Astrocyte (in vitro differentiated cells and primary cell): ENCODE results near the gene MYPN. TPM values are rescaled to one million over a fixed set of nuclear protein-coding genes. Genes with fewer than 3 reads are reported as not detected.
A peak's percentile ranks its signal among the peaks of the same experiment; 100 is the strongest.

Source experiments
- DNase-seq: peaks from one replicate; pipeline ENCODE4 v3.0.0-alpha.2; 2010; ENCODE audit warnings: low read depth
- FAIRE-seq: peaks from 2 replicates; lab custom pipeline; 2011; peaks lifted over from hg19 to GRCh38; lab: Jason Lieb, UNC
- H2AFZ ChIP-seq: 2 replicates; pipeline ENCODE4 v1.6.0; 2012; ENCODE audit warnings: low read depth, low read length, inconsistent platforms
- H3K27ac ChIP-seq: 2 replicates; pipeline ENCODE4 v1.5.1; 2011; ENCODE audit warnings: low read depth, low read length, inconsistent platforms
- H3K27me3 ChIP-seq: 2 replicates; pipeline ENCODE4 v1.6.0; 2011; ENCODE audit warnings: low read length, inconsistent platforms; ENCODE audit not compliant: insufficient read depth
- H3K36me3 ChIP-seq: 2 replicates; pipeline ENCODE4 v1.5.1; 2011; ENCODE audit warnings: low read length, inconsistent platforms; ENCODE audit not compliant: insufficient read depth
- H3K4me1 ChIP-seq: 2 replicates; pipeline ENCODE4 v1.5.1; 2011; ENCODE audit warnings: low read length, inconsistent platforms; ENCODE audit not compliant: insufficient read depth
- H3K4me2 ChIP-seq: 2 replicates; pipeline ENCODE4 v1.6.0; 2012; ENCODE audit warnings: low read length, inconsistent platforms
- H3K4me3 ChIP-seq: 2 replicates; pipeline ENCODE4 v1.5.1; 2011; ENCODE audit warnings: low read depth, mild to moderate bottlenecking, low read length, inconsistent platforms; ENCODE audit not compliant: insufficient read depth
- H3K79me2 ChIP-seq: 2 replicates; pipeline ENCODE4 v1.6.0; 2012; ENCODE audit warnings: mild to moderate bottlenecking, low read length, inconsistent platforms; ENCODE audit not compliant: insufficient read depth
- H3K9ac ChIP-seq: 2 replicates; pipeline ENCODE4 v1.6.0; 2012; ENCODE audit warnings: mild to moderate bottlenecking, low read length, inconsistent platforms
- H3K9me3 ChIP-seq: 2 replicates; pipeline ENCODE4 v1.5.1; 2012; ENCODE audit warnings: low read depth, mild to moderate bottlenecking, low read length, inconsistent platforms; ENCODE audit not compliant: insufficient read depth
- H4K20me1 ChIP-seq: 2 replicates; pipeline ENCODE4 v1.6.0; 2012; ENCODE audit warnings: low read length, inconsistent platforms; ENCODE audit not compliant: insufficient read depth
- H3K27ac Mint-ChIP-seq: one replicate; pipeline ENCODE4 v1.8.0; 2021; ENCODE audit warnings: mild to moderate bottlenecking, mixed read lengths; ENCODE audit not compliant: unreplicated experiment
- H3K27me3 Mint-ChIP-seq: one replicate; pipeline ENCODE4 v1.8.0; 2021; ENCODE audit warnings: low read depth, mixed read lengths; ENCODE audit not compliant: unreplicated experiment
- H3K36me3 Mint-ChIP-seq: one replicate; pipeline ENCODE4 v1.8.0; 2021; ENCODE audit warnings: low read depth, mixed read lengths; ENCODE audit not compliant: unreplicated experiment
- H3K4me1 Mint-ChIP-seq: one replicate; pipeline ENCODE4 v1.8.0; 2021; ENCODE audit warnings: low read depth, mixed read lengths; ENCODE audit not compliant: unreplicated experiment
- H3K4me3 Mint-ChIP-seq: one replicate; pipeline ENCODE4 v1.8.0; 2021; ENCODE audit warnings: mild to moderate bottlenecking, moderate library complexity, mixed read lengths; ENCODE audit not compliant: unreplicated experiment
- H3K9me3 Mint-ChIP-seq: one replicate; pipeline ENCODE4 v1.8.0; 2021; ENCODE audit warnings: mild to moderate bottlenecking, mixed read lengths; ENCODE audit not compliant: unreplicated experiment
- EZH2 ChIP-seq: IDR thresholded peaks from 2 replicates; pipeline ENCODE4 v1.6.1; 2012; ENCODE audit warnings: mild to moderate bottlenecking, low read length, inconsistent platforms; ENCODE audit not compliant: insufficient read depth
- total RNA-seq: library from RNA; stranded (reverse); gene quantifications from 2 replicates; pipeline ENCODE4 v1.2.1, GENCODE V29; 2021
- TF ChIP-seq, protein P1 (sequence below): IDR thresholded peaks from 2 replicates; pipeline ENCODE4 v1.5.1; 2011; ENCODE audit warnings: low read depth, mild to moderate bottlenecking, inconsistent platforms, low read length, moderate library complexity; ENCODE audit not compliant: insufficient read depth

Gene MYPN
- total RNA-seq, 1 donor from 2014 or later: 0.11 TPM

DNA sequence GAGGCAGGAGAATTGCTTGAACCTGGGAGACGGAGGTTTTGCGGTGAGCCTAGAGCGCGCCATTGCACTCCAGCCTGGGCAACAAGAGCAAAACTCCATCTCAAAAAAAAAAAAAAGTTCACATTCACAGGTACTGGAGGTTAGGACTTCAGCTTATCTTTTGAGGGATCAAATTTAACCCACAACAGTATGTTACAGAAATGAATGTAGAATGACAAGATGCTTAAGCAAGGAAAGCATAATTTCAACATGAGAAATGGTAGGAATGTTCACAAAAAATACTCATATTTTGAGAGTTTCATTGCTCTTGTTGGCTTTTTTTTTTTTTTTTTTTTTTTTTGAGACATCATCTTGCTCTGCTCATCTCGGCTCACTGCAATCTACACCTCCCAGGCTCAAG lies 32.3 kb upstream of the MYPN start:
- Histone ChIP-seq H3K4me2 (no peak overlapping the region), H3K4me1 (peaks cover 5% of the 10 kb centered on the region), H3K9me3 (no peaks in the 10 kb centered on the region), H2AFZ (no peak overlapping the region), H3K4me3 (no peak overlapping the region), H3K27ac (no peak overlapping the region), H3K36me3 (no peaks in the 10 kb centered on the region), H3K27me3 (no peaks in the 10 kb centered on the region), H4K20me1 (peaks cover 21% of the 10 kb centered on the region), H3K9ac (no peak overlapping the region), H3K79me2 (peaks cover 30% of the 10 kb centered on the region)
- Mint-ChIP-seq H3K4me3 (no peak overlapping the region), H3K9me3 (no peaks in the 10 kb centered on the region), H3K27me3 (no peaks in the 10 kb centered on the region), H3K4me1 (peaks cover 3% of the 10 kb centered on the region), H3K27ac (no peak overlapping the region), H3K36me3 (no peaks in the 10 kb centered on the region)
- no peak for DNase-seq
- FAIRE-seq: no peak
- TF ChIP-seq, protein P1, sequence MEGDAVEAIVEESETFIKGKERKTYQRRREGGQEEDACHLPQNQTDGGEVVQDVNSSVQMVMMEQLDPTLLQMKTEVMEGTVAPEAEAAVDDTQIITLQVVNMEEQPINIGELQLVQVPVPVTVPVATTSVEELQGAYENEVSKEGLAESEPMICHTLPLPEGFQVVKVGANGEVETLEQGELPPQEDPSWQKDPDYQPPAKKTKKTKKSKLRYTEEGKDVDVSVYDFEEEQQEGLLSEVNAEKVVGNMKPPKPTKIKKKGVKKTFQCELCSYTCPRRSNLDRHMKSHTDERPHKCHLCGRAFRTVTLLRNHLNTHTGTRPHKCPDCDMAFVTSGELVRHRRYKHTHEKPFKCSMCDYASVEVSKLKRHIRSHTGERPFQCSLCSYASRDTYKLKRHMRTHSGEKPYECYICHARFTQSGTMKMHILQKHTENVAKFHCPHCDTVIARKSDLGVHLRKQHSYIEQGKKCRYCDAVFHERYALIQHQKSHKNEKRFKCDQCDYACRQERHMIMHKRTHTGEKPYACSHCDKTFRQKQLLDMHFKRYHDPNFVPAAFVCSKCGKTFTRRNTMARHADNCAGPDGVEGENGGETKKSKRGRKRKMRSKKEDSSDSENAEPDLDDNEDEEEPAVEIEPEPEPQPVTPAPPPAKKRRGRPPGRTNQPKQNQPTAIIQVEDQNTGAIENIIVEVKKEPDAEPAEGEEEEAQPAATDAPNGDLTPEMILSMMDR: no peak
- TF ChIP-seq EZH2: no peak

- Histone ChIP-seq H3K36me3 (no peaks in the 10 kb centered on the region), H3K9me3 (no peaks in the 10 kb centered on the region), H4K20me1 (no peaks in the 10 kb centered on the region), H3K4me1 (peaks cover 9% of the 10 kb centered on the region), H3K4me2 (no peak overlapping the region), H3K9ac (no peak overlapping the region), H3K27ac (no peak overlapping the region), H3K27me3 (no peaks in the 10 kb centered on the region), H3K79me2 (peaks cover 6% of the 10 kb centered on the region), H2AFZ (no peak overlapping the region), H3K4me3 (no peak overlapping the region)
- no peaks in the 10 kb centered on the region for H3K27me3 Mint-ChIP-seq
- H3K27ac Mint-ChIP-seq: no peak overlapping the region
- no peaks in the 10 kb centered on the region for H3K4me1 Mint-ChIP-seq
- no peaks in the 10 kb centered on the region for H3K36me3 Mint-ChIP-seq
- no peak for TF ChIP-seq EZH2
- TF ChIP-seq, protein P1: no peak
- no peaks in the 10 kb centered on the region for H3K9me3 Mint-ChIP-seq
- FAIRE-seq (no peak), DNase-seq (no peak)
- no peak overlapping the region for H3K4me3 Mint-ChIP-seq
Observed at GRCh38 chr10:68079434-68079833, 29.9 kb upstream of the MYPN start.

DNA sequence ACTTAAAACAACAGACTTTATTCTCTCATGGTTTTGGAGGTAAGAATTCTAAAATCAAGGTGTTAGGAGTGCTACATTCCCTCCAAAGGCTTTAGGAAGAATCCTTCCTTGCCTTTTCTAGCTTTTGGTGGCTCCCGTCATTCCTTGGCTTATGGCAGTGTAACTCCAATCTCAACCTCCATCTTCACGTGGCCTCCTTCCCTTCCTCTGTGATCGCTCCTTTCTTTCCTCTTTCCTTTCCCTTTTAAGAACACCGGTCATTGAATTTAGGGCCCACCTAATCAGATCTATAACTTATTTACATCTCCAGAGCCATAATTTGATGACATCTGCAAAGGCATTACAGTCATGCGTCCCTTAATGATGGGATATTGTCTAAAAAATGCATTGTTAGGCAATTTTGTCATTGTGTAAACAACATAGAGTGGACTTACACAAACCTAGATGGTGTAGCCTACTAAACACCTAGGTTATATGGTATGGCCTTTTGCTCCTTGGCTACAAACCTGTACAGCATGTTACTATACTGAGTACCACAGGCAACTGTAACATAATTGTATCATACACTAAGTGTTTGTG lies 28.3 kb upstream of the MYPN start:
- TF ChIP-seq, protein P1: no peak
- no peak for TF ChIP-seq EZH2
- Histone ChIP-seq H3K4me3 (no peak overlapping the region), H3K4me2 (no peak overlapping the region), H3K79me2 (no peaks in the 10 kb centered on the region), H3K27me3 (no peaks in the 10 kb centered on the region), H3K9me3 (no peaks in the 10 kb centered on the region), H3K27ac (no peak overlapping the region), H2AFZ (peak overlapping the region; percentile 49), H3K9ac (no peak overlapping the region), H4K20me1 (no peaks in the 10 kb centered on the region), H3K4me1 (peaks cover 5% of the 10 kb centered on the region), H3K36me3 (no peaks in the 10 kb centered on the region)
- no peak overlapping the region for H3K4me3 Mint-ChIP-seq
- no peaks in the 10 kb centered on the region for H3K36me3 Mint-ChIP-seq
- H3K9me3 Mint-ChIP-seq: no peaks in the 10 kb centered on the region
- no peak for DNase-seq
- peaks cover 1% of the 10 kb centered on the region for H3K4me1 Mint-ChIP-seq
- H3K27me3 Mint-ChIP-seq: no peaks in the 10 kb centered on the region
- no peak overlapping the region for H3K27ac Mint-ChIP-seq
- no peak for FAIRE-seq
